K562 (cell line): ENCODE data around the gene PTGES3. TPM values are rescaled to one million over a fixed set of nuclear protein-coding genes. Genes with fewer than 3 reads are reported as not detected.
A peak's percentile ranks its signal among the peaks of the same experiment; 100 is the strongest.

ENCODE experiments used
- BCOR ChIP-seq: fragments of 450-650 bp; IDR thresholded peaks from 2 replicates; pipeline ENCODE4 v1.6.1; 2016
- LARP7 ChIP-seq: fragments of 450-650 bp; IDR thresholded peaks from 2 replicates; pipeline ENCODE4 v1.6.1; 2016
- MIER1 ChIP-seq: fragments of 450-650 bp; IDR thresholded peaks from 2 replicates; pipeline ENCODE4 v1.6.1; 2016; ENCODE audit warnings: antibody characterized with exemption, mild to moderate bottlenecking, low read depth
- NFE2 ChIP-seq: IDR thresholded peaks from 2 replicates; pipeline ENCODE4 v1.6.1; 2014; ENCODE audit warnings: antibody characterized with exemption, low read depth
- POLR2H ChIP-seq: IDR thresholded peaks from 2 replicates; pipeline ENCODE4 v1.6.1; 2016; ENCODE audit warnings: missing genetic modification characterization, low read depth, mild to moderate bottlenecking, control low read depth, missing compliant biosample characterization, moderate library complexity
- POLR3A ChIP-seq: IDR thresholded peaks from 2 replicates; pipeline ENCODE4 v1.6.1; 2011; ENCODE audit warnings: borderline replicate concordance, mild to moderate bottlenecking, moderate library complexity; ENCODE audit not compliant: insufficient read length, insufficient read depth; ENCODE audit errors: extremely low read depth
- RAD51 ChIP-seq: fragments of 450-650 bp; IDR thresholded peaks from 2 replicates; pipeline ENCODE4 v1.7.1; 2016; ENCODE audit warnings: low read depth, mild to moderate bottlenecking, borderline replicate concordance
- RBBP5 ChIP-seq: fragments of 200-600 bp; sonication (generic); IDR thresholded peaks from 2 replicates; pipeline ENCODE4 v1.6.1; 2012; ENCODE audit warnings: borderline replicate concordance, mild to moderate bottlenecking, low read length, control low read depth, inconsistent platforms; ENCODE audit not compliant: insufficient read depth, poor library complexity, severe bottlenecking
- RBM34 ChIP-seq: fragments of 200-400 bp; formaldehyde crosslinking; IDR thresholded peaks from 2 replicates; pipeline ENCODE4 v1.6.1; 2018; ENCODE audit warnings: low read length, borderline replicate concordance; ENCODE audit not compliant: insufficient read depth
- SRF ChIP-seq, 2 experiments: fragments of 250-450, 450-650 bp in 1 of 2; sonication (Bioruptor Pico) in 1 of 2; sonication (generic) in 1 of 2; formaldehyde crosslinking; IDR thresholded peaks; 2 replicates each; pipeline versions ENCODE4 v1.5.0 to v1.5.1; 2020 to 2022; ENCODE audit warnings: mild to moderate bottlenecking in 1 of 2, missing genetic modification reagents in 1 of 2
- XRCC5 ChIP-seq: fragments of 200-400 bp; formaldehyde crosslinking; IDR thresholded peaks from 2 replicates; pipeline ENCODE4 v1.6.1; 2017; ENCODE audit warnings: low read depth, mild to moderate bottlenecking, low read length
- ZNF263 ChIP-seq: sonication (generic); formaldehyde crosslinking; IDR thresholded peaks from 2 replicates; pipeline ENCODE4 v1.8.0; 2022; ENCODE audit warnings: mild to moderate bottlenecking, missing genetic modification reagents, borderline replicate concordance
- ZNF766 ChIP-seq: fragments of 200-800 bp; sonication (Bioruptor generic); conservative IDR thresholded peaks from 2 replicates; pipeline ENCODE4 v1.6.1; 2016; ENCODE audit warnings: missing genetic modification characterization, missing compliant biosample characterization
- polyA plus RNA-seq, 8 experiments: library from polyadenylated mRNA; depleted of rRNA in 4 of 8; stranded (reverse) in 5 of 8; unstranded in 3 of 8; fragments of >200 nt; fragmentation: Nextera tagmentation in 2 of 8; fragmentation: Illumina TruSeq in 1 of 8; extraction: Ambion mirVana in 2 of 8; extraction: Trizol in 1 of 8; gene quantifications; 2 replicates each; pipeline versions ENCODE4 v1.2.1 to v1.2.3, GENCODE V29; 2011 to 2014; ENCODE audit warnings: inconsistent platforms in 1 of 8, missing spikeins in 1 of 8
- total RNA-seq, 7 experiments: library from RNA; depleted of rRNA in 6 of 7; stranded (reverse); fragments of >200 nt in 6 of 7; fragmentation: Illumina TruSeq in 2 of 7; extraction: Trizol in 2 of 7; gene quantifications; 2 replicates each; pipeline versions ENCODE4 v1.2.1 to v1.2.3, GENCODE V29; 2011 to 2021; ENCODE audit warnings: low replicate concordance in 1 of 7
- TF ChIP-seq, protein P1 (sequence below): fragments of 450-650 bp; IDR thresholded peaks from 2 replicates; pipeline ENCODE4 v1.6.1; 2018; ENCODE audit warnings: mild to moderate bottlenecking, low read depth; ENCODE audit not compliant: partially characterized antibody
- TF ChIP-seq, protein P2 (sequence below), 2 experiments: fragments of 450-650 bp; IDR thresholded peaks; 2 replicates each; pipeline ENCODE4 v1.6.1; 2018; ENCODE audit warnings: mild to moderate bottlenecking in 2 of 2, low read depth in 1 of 2; ENCODE audit not compliant: partially characterized antibody in 2 of 2
- TF ChIP-seq, protein P3 (sequence below): fragments of 450-650 bp; IDR thresholded peaks from 2 replicates; pipeline ENCODE4 v1.6.1; 2017; ENCODE audit warnings: antibody characterized with exemption
- TF ChIP-seq, protein P4 (sequence below): fragments of 200-400 bp; formaldehyde crosslinking; IDR thresholded peaks from 2 replicates; pipeline ENCODE4 v1.6.1; 2017; ENCODE audit warnings: mild to moderate bottlenecking, low read depth, low read length, moderate library complexity

PTGES3 gene
- total and polyA plus RNA-seq, 9 of the 15 experiments (the other 6 are each of a cell fraction or from before 2014, with no cell fraction given): 163 to 501 (median 213) TPM

DNA sequence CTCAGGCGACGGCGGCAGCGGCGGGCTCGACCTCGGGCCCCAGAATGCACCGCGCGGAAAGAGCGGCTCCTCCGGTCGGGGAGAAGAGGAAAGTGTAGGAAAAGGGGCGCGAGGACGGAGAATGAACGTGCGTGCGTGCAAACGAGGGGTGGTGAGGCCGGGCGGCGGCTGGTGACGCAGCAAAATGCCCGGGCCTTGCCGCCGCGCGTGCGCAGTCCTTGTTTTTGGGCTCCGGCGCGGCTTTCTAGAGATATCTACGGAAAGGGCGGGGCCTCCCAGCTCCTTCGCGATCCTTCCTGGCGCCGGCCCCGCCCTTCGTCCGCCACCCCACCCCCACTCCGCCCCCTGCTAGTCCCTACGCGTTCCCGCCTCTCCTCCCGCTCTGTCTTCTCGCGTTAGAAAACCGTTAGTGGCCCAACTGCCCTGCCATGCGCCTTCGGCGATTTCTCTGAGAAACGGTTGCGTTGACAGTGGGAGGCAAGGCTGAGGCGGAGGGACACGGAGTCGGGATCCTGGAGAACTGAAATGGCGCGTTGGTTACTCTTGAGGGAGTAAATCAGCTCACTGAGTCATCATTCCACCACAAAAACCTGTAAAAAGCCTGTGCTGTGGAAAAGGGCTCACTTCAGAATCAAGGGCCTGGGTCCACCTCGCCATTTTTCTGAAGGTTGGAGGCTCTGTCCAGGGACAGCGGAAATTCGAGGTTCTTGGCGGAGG, at the start of gene PTGES3 (continued):
- TF ChIP-seq ZNF766 (peak; percentile 84), ZNF263 (peak; percentile 48; the same call in 1 of the 2 replicates), NFE2 (peak; percentile 98), RAD51 (no peak), POLR3A (no peak), POLR2H (peak; percentile 97), RBBP5 (peak; percentile 71), XRCC5 (0 out of 2 replicates have a peak, but pooled peaks have one; percentile 21), SRF (CRISPR knock-in tag; IDR thresholded peaks at IDR 0.05) (peak in 1 of 2 experiments; percentile 62; a peak in 2 of 4 replicates), BCOR (no peak), RBM34 (no peak), LARP7 (0 out of 2 replicates have a peak, but pooled peaks have one; percentile 52), MIER1 (no peak)
- TF ChIP-seq, protein P1, sequence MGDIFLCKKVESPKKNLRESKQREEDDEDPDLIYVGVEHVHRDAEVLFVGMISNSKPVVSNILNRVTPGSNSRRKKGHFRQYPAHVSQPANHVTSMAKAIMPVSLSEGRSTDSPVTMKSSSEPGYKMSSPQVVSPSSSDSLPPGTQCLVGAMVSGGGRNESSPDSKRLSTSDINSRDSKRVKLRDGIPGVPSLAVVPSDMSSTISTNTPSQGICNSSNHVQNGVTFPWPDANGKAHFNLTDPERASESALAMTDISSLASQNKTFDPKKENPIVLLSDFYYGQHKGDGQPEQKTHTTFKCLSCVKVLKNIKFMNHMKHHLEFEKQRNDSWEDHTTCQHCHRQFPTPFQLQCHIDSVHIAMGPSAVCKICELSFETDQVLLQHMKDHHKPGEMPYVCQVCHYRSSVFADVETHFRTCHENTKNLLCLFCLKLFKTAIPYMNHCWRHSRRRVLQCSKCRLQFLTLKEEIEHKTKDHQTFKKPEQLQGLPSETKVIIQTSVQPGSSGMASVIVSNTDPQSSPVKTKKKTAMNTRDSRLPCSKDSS: no peak
- TF ChIP-seq, protein P2, sequence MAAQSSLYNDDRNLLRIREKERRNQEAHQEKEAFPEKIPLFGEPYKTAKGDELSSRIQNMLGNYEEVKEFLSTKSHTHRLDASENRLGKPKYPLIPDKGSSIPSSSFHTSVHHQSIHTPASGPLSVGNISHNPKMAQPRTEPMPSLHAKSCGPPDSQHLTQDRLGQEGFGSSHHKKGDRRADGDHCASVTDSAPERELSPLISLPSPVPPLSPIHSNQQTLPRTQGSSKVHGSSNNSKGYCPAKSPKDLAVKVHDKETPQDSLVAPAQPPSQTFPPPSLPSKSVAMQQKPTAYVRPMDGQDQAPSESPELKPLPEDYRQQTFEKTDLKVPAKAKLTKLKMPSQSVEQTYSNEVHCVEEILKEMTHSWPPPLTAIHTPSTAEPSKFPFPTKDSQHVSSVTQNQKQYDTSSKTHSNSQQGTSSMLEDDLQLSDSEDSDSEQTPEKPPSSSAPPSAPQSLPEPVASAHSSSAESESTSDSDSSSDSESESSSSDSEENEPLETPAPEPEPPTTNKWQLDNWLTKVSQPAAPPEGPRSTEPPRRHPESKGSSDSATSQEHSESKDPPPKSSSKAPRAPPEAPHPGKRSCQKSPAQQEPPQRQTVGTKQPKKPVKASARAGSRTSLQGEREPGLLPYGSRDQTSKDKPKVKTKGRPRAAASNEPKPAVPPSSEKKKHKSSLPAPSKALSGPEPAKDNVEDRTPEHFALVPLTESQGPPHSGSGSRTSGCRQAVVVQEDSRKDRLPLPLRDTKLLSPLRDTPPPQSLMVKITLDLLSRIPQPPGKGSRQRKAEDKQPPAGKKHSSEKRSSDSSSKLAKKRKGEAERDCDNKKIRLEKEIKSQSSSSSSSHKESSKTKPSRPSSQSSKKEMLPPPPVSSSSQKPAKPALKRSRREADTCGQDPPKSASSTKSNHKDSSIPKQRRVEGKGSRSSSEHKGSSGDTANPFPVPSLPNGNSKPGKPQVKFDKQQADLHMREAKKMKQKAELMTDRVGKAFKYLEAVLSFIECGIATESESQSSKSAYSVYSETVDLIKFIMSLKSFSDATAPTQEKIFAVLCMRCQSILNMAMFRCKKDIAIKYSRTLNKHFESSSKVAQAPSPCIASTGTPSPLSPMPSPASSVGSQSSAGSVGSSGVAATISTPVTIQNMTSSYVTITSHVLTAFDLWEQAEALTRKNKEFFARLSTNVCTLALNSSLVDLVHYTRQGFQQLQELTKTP (IDR thresholded peaks at IDR 0.05; ENCODE audit: low read depth in 1 of 2, partially characterized antibody in 2 of 2): peak; percentile 66 to 84
- TF ChIP-seq, protein P3, sequence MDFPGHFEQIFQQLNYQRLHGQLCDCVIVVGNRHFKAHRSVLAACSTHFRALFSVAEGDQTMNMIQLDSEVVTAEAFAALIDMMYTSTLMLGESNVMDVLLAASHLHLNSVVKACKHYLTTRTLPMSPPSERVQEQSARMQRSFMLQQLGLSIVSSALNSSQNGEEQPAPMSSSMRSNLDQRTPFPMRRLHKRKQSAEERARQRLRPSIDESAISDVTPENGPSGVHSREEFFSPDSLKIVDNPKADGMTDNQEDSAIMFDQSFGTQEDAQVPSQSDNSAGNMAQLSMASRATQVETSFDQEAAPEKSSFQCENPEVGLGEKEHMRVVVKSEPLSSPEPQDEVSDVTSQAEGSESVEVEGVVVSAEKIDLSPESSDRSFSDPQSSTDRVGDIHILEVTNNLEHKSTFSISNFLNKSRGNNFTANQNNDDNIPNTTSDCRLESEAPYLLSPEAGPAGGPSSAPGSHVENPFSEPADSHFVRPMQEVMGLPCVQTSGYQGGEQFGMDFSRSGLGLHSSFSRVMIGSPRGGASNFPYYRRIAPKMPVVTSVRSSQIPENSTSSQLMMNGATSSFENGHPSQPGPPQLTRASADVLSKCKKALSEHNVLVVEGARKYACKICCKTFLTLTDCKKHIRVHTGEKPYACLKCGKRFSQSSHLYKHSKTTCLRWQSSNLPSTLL: no peak
- TF ChIP-seq, protein P4, sequence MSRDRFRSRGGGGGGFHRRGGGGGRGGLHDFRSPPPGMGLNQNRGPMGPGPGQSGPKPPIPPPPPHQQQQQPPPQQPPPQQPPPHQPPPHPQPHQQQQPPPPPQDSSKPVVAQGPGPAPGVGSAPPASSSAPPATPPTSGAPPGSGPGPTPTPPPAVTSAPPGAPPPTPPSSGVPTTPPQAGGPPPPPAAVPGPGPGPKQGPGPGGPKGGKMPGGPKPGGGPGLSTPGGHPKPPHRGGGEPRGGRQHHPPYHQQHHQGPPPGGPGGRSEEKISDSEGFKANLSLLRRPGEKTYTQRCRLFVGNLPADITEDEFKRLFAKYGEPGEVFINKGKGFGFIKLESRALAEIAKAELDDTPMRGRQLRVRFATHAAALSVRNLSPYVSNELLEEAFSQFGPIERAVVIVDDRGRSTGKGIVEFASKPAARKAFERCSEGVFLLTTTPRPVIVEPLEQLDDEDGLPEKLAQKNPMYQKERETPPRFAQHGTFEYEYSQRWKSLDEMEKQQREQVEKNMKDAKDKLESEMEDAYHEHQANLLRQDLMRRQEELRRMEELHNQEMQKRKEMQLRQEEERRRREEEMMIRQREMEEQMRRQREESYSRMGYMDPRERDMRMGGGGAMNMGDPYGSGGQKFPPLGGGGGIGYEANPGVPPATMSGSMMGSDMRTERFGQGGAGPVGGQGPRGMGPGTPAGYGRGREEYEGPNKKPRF: no peak
